ENCODE measurements around the gene PRDM16. TPM values are rescaled to one million over a fixed set of nuclear protein-coding genes. Genes with fewer than 3 reads are reported as not detected.
"Not testable (repeated sequence)": the region's sequence is repeated elsewhere in the genome, so short reads cannot be mapped to it uniquely, and the experiment has no call there.

PRDM16 gene
- polyA plus RNA-seq, 2 donors, result 0.15 to 0.28 TPM

DNA sequence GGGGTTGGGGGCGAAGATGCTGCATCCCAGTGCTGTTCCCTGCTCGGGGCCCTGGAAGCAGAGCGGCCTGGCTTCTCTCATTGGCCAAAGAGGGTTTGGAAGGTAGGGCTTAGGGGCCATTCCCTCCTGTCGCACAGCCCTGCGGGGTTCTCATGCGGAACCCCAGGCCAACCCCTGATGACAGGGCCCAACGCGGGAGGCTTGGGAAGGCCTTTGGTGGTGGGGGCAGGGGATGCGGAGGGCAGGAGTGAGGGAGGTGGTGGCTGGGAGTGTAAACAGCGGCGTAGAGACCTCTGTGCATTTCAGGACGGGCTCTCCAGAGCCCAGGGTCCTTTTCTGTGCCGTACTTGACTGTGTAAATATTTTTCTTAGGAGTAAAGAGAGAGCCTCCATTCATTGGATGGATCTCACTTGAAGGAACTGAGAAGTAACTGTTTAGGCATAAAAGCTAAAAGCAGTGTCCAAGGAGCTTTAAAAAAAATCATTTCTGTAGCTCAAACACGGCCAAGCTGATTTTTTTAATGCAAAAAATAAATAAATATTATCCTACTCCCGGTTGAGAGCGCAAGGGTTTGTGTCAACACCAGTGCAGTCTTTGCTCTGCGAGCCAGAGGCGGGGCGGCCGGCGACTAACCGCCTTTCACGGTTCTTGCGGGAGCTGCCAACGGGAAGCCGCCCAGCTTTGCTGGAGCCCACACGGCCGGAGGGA, 169.1 kb downstream of the PRDM16 start:
- no peak overlapping the region for H3K27ac ChIP-seq (ENCODE audit: low read depth in 2 of 2, low read length in 1 of 2)
- H3K27me3 ChIP-seq (ENCODE audit: control insufficient read depth in 1 of 2, insufficient read depth in 2 of 2, low read length in 2 of 2), result no peaks in the 10 kb centered on the region
- H3K9me3 ChIP-seq (ENCODE audit: control insufficient read depth in 2 of 2, insufficient read depth in 1 of 2, low read depth in 1 of 2, low read length in 1 of 2), result peaks cover 5 to 8% of the 10 kb centered on the region in 2 donors
- H3K4me3 ChIP-seq (ENCODE audit: low read depth in 1 of 2, low read length in 2 of 2), result no peak overlapping the region
- H3K4me1 ChIP-seq (ENCODE audit: control insufficient read depth in 2 of 2, insufficient read depth in 2 of 2, low read length in 1 of 2), result peaks cover 2 to 6% of the 10 kb centered on the region in 2 donors
- WGBS, 2 donors, result 55 to 69% methylated on average over 28 of the region's 28 CpGs
- no peaks in the 10 kb centered on the region for H3K36me3 ChIP-seq (ENCODE audit: control insufficient read depth in 2 of 2, insufficient read depth in 2 of 2, low read length in 1 of 2)

DNA sequence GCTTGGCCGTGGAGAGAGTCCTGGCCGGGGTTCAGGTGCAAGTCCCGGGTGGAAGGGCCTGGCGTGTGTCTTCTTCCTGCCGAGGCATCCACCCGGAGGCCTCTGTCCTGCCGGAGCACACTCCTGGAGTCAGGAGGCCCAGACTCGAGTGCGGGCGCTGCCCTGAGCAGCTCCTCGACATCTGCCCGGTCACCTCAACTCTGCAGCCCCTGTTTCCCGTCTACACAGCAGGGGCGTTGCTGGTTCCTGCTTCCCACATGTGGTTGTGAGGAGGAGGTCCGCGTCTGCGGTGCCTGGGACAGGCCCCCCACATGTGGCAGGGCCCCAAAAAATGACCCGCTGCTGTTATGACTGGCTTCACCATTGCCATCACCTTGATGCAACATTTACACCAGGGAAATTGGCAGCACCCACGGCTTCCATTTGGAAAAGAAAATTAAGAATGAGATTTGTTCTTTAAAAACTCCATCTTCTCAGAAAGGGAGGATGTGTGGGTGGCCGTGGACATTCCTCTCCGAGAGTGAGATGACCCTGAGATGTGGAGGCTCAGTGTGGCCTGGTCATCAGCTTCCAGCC, 169.8 kb downstream of the PRDM16 start:
- Histone ChIP-seq H3K27ac (ENCODE audit: low read depth in 2 of 2, low read length in 1 of 2) (no peak overlapping the region), H3K36me3 (ENCODE audit: control insufficient read depth in 2 of 2, insufficient read depth in 2 of 2, low read length in 1 of 2) (no peaks in the 10 kb centered on the region), H3K9me3 (ENCODE audit: control insufficient read depth in 2 of 2, insufficient read depth in 1 of 2, low read depth in 1 of 2, low read length in 1 of 2) (peaks cover 5 to 8% of the 10 kb centered on the region in 2 donors), H3K4me1 (ENCODE audit: control insufficient read depth in 2 of 2, insufficient read depth in 2 of 2, low read length in 1 of 2) (peaks cover 2 to 6% of the 10 kb centered on the region in 2 donors), H3K4me3 (ENCODE audit: low read depth in 1 of 2, low read length in 2 of 2) (no peak overlapping the region), H3K27me3 (ENCODE audit: control insufficient read depth in 1 of 2, insufficient read depth in 2 of 2, low read length in 2 of 2) (no peaks in the 10 kb centered on the region)
- WGBS, 2 donors, result 76 to 88% methylated on average over 21 of the region's 21 CpGs

- H3K36me3 ChIP-seq (ENCODE audit: control insufficient read depth in 2 of 2, insufficient read depth in 2 of 2, low read length in 1 of 2); H3K4me1 ChIP-seq (ENCODE audit: control insufficient read depth in 2 of 2, insufficient read depth in 2 of 2, low read length in 1 of 2); H3K27me3 ChIP-seq (ENCODE audit: control insufficient read depth in 1 of 2, insufficient read depth in 2 of 2, low read length in 2 of 2); H3K4me3 ChIP-seq (ENCODE audit: low read depth in 1 of 2, low read length in 2 of 2); H3K27ac ChIP-seq (ENCODE audit: low read depth in 2 of 2, low read length in 1 of 2); H3K9me3 ChIP-seq (ENCODE audit: control insufficient read depth in 2 of 2, insufficient read depth in 1 of 2, low read depth in 1 of 2, low read length in 1 of 2): not testable (repeated sequence)
- 89 to 90% methylated on average over 3 of the region's 3 CpGs for WGBS, 2 donors
Measured at GRCh38 chr1:3239991-3240390, 171.0 kb downstream of the PRDM16 start.

DNA sequence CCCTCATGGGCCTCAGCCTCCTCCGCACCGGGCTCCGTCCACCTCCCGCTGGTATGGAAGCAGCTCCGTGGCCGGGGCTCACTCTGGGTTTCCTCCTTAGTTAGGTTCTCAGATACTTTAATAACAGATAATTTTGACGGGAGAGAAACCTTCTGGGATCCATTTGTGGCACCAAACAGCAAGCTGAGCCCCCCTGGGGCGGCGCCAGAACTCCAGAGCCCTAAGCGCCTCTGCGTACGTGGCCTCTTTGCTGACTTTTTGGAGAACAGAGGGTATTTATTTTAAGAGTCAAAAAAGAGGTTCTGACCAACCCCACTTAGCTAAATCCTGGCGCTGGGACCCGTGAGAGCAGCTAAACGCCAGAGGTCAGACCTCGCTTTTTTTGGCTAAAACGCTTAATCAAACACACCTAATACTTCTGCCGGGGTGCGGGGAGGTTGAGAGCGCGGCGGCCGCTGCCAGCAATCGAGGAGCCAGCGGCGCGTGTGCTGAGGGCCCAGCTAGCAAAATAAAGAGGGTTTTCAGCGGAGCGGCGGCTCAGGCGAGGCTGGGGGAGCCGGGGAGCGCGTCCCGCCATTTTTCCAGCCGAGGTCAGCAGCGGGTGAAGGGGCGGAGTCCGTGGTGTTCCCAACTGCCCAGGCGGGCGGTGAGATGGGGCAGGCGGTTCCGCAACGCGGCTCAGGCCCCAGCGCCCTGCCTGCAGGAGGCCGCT, 171.7 kb downstream of the PRDM16 start:
- Histone ChIP-seq H3K27me3 (ENCODE audit: control insufficient read depth in 1 of 2, insufficient read depth in 2 of 2, low read length in 2 of 2) (no peaks in the 10 kb centered on the region), H3K4me3 (ENCODE audit: low read depth in 1 of 2, low read length in 2 of 2) (no peak overlapping the region), H3K9me3 (ENCODE audit: control insufficient read depth in 2 of 2, insufficient read depth in 1 of 2, low read depth in 1 of 2, low read length in 1 of 2) (peaks cover 5 to 8% of the 10 kb centered on the region in 2 donors), H3K36me3 (ENCODE audit: control insufficient read depth in 2 of 2, insufficient read depth in 2 of 2, low read length in 1 of 2) (no peaks in the 10 kb centered on the region), H3K4me1 (ENCODE audit: control insufficient read depth in 2 of 2, insufficient read depth in 2 of 2, low read length in 1 of 2) (peaks cover 2 to 6% of the 10 kb centered on the region in 2 donors), H3K27ac (ENCODE audit: low read depth in 2 of 2, low read length in 1 of 2) (no peak overlapping the region)
- WGBS, 2 donors, result 48 to 67% methylated on average over 47 of the region's 47 CpGs

DNA sequence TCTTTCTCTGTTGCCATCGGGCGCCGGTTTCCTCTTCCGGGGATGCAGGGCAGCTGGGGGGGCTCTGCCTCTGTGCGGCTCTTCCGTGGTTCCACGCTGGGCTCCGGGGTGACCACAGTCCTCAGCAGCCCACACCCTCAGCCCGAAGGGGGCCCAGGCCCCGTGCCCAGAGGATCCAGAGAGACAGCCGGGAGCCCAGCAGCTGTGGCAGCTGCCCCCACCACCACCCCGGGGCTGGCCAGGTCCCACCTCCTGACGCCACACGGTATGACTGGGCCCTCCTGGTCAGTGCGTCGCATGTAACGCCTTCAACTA, 172.2 kb downstream of the PRDM16 start:
- Histone ChIP-seq H3K4me1 (ENCODE audit: control insufficient read depth in 2 of 2, insufficient read depth in 2 of 2, low read length in 1 of 2) (peaks cover 2 to 6% of the 10 kb centered on the region in 2 donors), H3K36me3 (ENCODE audit: control insufficient read depth in 2 of 2, insufficient read depth in 2 of 2, low read length in 1 of 2) (no peaks in the 10 kb centered on the region), H3K27me3 (ENCODE audit: control insufficient read depth in 1 of 2, insufficient read depth in 2 of 2, low read length in 2 of 2) (no peaks in the 10 kb centered on the region), H3K4me3 (ENCODE audit: low read depth in 1 of 2, low read length in 2 of 2) (no peak overlapping the region), H3K27ac (ENCODE audit: low read depth in 2 of 2, low read length in 1 of 2) (no peak overlapping the region), H3K9me3 (ENCODE audit: control insufficient read depth in 2 of 2, insufficient read depth in 1 of 2, low read depth in 1 of 2, low read length in 1 of 2) (peaks cover 5 to 8% of the 10 kb centered on the region in 2 donors)
- WGBS, 2 donors, result 75 to 88% methylated on average over 17 of the region's 17 CpGs

DNA sequence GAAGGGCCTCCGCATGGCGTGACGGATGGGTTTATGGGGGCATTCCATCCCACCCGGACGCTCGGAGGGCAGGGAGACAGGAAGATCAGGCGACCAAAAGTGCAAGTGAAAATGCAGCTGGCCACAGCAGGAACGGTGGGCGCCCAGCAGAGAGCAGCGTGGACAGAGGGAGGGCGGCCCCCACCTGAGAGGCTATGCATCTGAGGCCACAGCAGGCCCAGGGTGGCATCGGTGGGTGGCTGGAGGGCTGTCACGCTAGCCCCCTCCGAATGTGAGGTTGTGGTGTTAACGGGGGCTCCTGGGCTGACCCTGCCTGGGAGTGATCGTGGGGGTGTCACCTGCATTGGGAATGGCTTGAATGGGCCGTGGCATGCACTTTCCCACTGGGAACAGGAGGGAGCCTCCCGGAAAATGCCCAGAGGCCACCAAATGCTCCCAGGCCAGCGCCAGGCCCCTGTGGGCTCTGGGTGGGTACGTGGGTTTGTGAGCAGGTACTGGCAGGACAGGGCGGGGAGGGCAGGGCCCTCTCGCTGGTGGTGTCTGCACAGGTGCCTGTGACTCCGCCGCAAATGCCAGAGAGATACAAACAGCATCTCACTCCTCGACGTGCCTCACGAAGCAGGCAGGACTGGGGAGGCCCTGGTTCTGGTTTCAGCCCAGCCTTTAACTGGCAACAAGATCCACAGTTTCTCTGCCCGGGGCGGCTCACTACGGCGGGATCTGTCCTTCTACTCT, 172.8 kb downstream of the PRDM16 start:
- Histone ChIP-seq H3K9me3 (ENCODE audit: control insufficient read depth in 2 of 2, insufficient read depth in 1 of 2, low read depth in 1 of 2, low read length in 1 of 2) (peaks cover 5 to 8% of the 10 kb centered on the region in 2 donors), H3K27ac (ENCODE audit: low read depth in 2 of 2, low read length in 1 of 2) (no peak overlapping the region), H3K4me1 (ENCODE audit: control insufficient read depth in 2 of 2, insufficient read depth in 2 of 2, low read length in 1 of 2) (peaks cover 2 to 6% of the 10 kb centered on the region in 2 donors), H3K4me3 (ENCODE audit: low read depth in 1 of 2, low read length in 2 of 2) (no peak overlapping the region), H3K27me3 (ENCODE audit: control insufficient read depth in 1 of 2, insufficient read depth in 2 of 2, low read length in 2 of 2) (no peaks in the 10 kb centered on the region), H3K36me3 (ENCODE audit: control insufficient read depth in 2 of 2, insufficient read depth in 2 of 2, low read length in 1 of 2) (no peaks in the 10 kb centered on the region)
- WGBS, 2 donors, result 82 to 87% methylated on average over 31 of the region's 31 CpGs

GRCh38 chr1:3242408-3243260, 173.6 kb downstream of the PRDM16 start:
- Histone ChIP-seq H3K36me3 (ENCODE audit: control insufficient read depth in 2 of 2, insufficient read depth in 2 of 2, low read length in 1 of 2) (no peaks in the 10 kb centered on the region), H3K4me1 (ENCODE audit: control insufficient read depth in 2 of 2, insufficient read depth in 2 of 2, low read length in 1 of 2) (peaks cover 2 to 6% of the 10 kb centered on the region in 2 donors), H3K9me3 (ENCODE audit: control insufficient read depth in 2 of 2, insufficient read depth in 1 of 2, low read depth in 1 of 2, low read length in 1 of 2) (peaks cover 5 to 8% of the 10 kb centered on the region in 2 donors), H3K27me3 (ENCODE audit: control insufficient read depth in 1 of 2, insufficient read depth in 2 of 2, low read length in 2 of 2) (no peaks in the 10 kb centered on the region), H3K4me3 (ENCODE audit: low read depth in 1 of 2, low read length in 2 of 2) (no peak overlapping the region), H3K27ac (ENCODE audit: low read depth in 2 of 2, low read length in 1 of 2) (no peak overlapping the region)
- WGBS, 2 donors, result 80 to 81% methylated on average over 35 of the region's 35 CpGs

DNA sequence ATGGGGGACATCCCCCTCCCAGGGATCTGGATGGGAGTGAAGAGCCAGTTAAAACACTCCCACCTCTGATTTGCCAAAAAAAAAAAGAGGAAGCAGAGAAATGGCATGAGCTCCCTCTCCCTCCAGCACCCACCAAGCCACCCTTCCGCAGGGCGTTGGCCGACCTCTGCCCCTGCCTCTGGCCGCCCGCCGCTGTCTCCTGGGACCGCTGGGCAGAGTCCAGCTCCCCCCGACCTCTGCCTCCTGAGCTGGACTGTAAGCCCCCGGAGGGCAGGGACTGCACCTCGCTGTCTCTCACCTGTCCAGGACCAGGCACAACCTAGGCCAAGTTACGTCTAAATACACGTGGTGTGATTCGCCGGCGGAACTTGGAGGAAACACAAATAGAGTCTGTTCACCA, 174.3 kb downstream of the PRDM16 start:
- Histone ChIP-seq H3K27me3 (ENCODE audit: control insufficient read depth in 1 of 2, insufficient read depth in 2 of 2, low read length in 2 of 2) (peaks cover 0 to 5% of the 10 kb centered on the region in 2 donors), H3K9me3 (ENCODE audit: control insufficient read depth in 2 of 2, insufficient read depth in 1 of 2, low read depth in 1 of 2, low read length in 1 of 2) (peaks cover 5 to 8% of the 10 kb centered on the region in 2 donors), H3K27ac (ENCODE audit: low read depth in 2 of 2, low read length in 1 of 2) (no peak overlapping the region), H3K4me1 (ENCODE audit: control insufficient read depth in 2 of 2, insufficient read depth in 2 of 2, low read length in 1 of 2) (peaks cover 2 to 6% of the 10 kb centered on the region in 2 donors), H3K4me3 (ENCODE audit: low read depth in 1 of 2, low read length in 2 of 2) (no peak overlapping the region), H3K36me3 (ENCODE audit: control insufficient read depth in 2 of 2, insufficient read depth in 2 of 2, low read length in 1 of 2) (no peaks in the 10 kb centered on the region)
- 86 to 89% methylated on average over 15 of the region's 15 CpGs for WGBS, 2 donors

Data from esophagus (tissue), 2 donors.